Thyroid gland (tissue), 4 donors: ENCODE results near the gene GUK1.

Experiments
- CTCF ChIP-seq, 6 experiments: fragments of 200-600 bp in 3 of 6; fragments of 450-650 bp in 3 of 6; sonication (generic) in 3 of 6; IDR thresholded peaks; one replicate each; pipeline ENCODE4 v1.5.1; 2016 to 2019; ENCODE audit warnings: antibody characterized with exemption in 6 of 6, mild to moderate bottlenecking in 2 of 6, inconsistent platforms in 1 of 6, moderate library complexity in 1 of 6
- POLR2A ChIP-seq, 2 donors: fragments of 450-650 bp; IDR thresholded peaks; one replicate each; pipeline ENCODE4 v1.6.1; 2017; ENCODE audit warnings: antibody characterized with exemption in 2 of 2, mild to moderate bottlenecking in 2 of 2, moderate library complexity in 1 of 2

DNA sequence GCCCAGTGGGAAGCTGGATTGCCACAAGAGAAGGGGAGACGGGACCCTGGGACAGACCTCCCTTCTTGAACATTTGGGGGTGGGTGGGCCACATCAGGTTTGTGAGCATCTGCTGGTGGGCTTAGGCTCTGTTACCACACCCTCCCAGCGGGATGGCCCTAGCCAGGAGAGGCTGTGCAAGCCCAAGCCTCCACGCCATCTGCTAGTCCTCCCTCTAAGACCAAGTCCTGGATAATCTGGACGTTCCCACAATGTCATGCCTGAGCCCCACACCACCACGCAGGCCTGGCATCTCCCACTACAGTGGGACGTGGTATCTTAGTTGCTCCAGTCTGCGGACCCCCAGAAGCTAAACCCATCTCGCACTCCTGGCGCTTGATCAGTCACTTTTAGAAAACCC lies 21.8 kb downstream of the GUK1 start:
- TF ChIP-seq CTCF (IDR thresholded peaks at IDR 0.05) (no peak), POLR2A (IDR thresholded peaks at IDR 0.05) (no peak)
